Uterus (tissue), 4 donors: Measurements from ENCODE around the gene PXDC1. TPM values are rescaled to one million over a fixed set of nuclear protein-coding genes. Genes with fewer than 3 reads are reported as not detected.

ENCODE experiments used
- DNase-seq, 2 donors: peaks; one replicate each; pipeline ENCODE4 v3.0.0-alpha.2; 2019 to 2020
- H3K27ac ChIP-seq, 2 donors: fragments of 200-600 bp; sonication (generic); 1 replicate in 1 of 2; 2 replicates in 1 of 2; pipeline ENCODE4 v1.5.1; 2016 to 2018
- H3K27me3 ChIP-seq, 2 donors: fragments of 200-600 bp; sonication (generic); one replicate each; pipeline ENCODE4 v1.5.1; 2018 to 2019; ENCODE audit warnings: control low read depth in 1 of 2
- H3K36me3 ChIP-seq, 2 donors: fragments of 200-600 bp; sonication (generic); one replicate each; pipeline ENCODE4 v1.5.1; 2019; ENCODE audit warnings: control low read depth in 1 of 2
- H3K4me1 ChIP-seq, 2 donors: fragments of 200-600 bp; sonication (generic); one replicate each; pipeline ENCODE4 v1.5.1; 2018 to 2019; ENCODE audit warnings: control low read depth in 1 of 2
- H3K4me3 ChIP-seq, 2 donors: fragments of 200-600 bp; sonication (generic); 1 replicate in 1 of 2; 2 replicates in 1 of 2; pipeline ENCODE4 v1.5.1; 2018 to 2019; ENCODE audit warnings: mild to moderate bottlenecking in 1 of 2
- H3K9me3 ChIP-seq, 2 donors: fragments of 200-600 bp; sonication (generic); one replicate each; pipeline ENCODE4 v1.5.1; 2019; ENCODE audit warnings: control low read depth in 1 of 2
- CTCF ChIP-seq, 4 experiments: fragments of 200-600 bp in 2 of 4; fragments of 450-650 bp in 2 of 4; sonication (generic) in 2 of 4; IDR thresholded peaks; one replicate each; pipeline ENCODE4 v1.5.1; 2016 to 2019; ENCODE audit warnings: antibody characterized with exemption in 4 of 4, mild to moderate bottlenecking in 2 of 4, moderate library complexity in 1 of 4
- POLR2A ChIP-seq, 2 donors: fragments of 450-650 bp; IDR thresholded peaks; one replicate each; pipeline ENCODE4 v1.6.1; 2016; ENCODE audit warnings: antibody characterized with exemption in 2 of 2, mild to moderate bottlenecking in 1 of 2, moderate library complexity in 1 of 2
- intact Hi-C: fragments of 100-400 bp; cut with DNase I; formaldehyde crosslinking; loops from one replicate; pipeline ENCODE4 v1.15.1; 2023; ENCODE audit warnings: low total_unique reads
- total RNA-seq, 4 donors: library from RNA; depleted of rRNA in 3 of 4; stranded (reverse); fragments of >200 nt in 3 of 4; gene quantifications; one replicate each; pipeline versions ENCODE4 v1.1.0 to v1.2.4, GENCODE V29; 2014 to 2023
- donor health status: DM: yes; HTN: yes; CAD: no.

Gene PXDC1
- total RNA-seq, 4 donors from 2014 or later, result 15.6 to 42.4 (median 31.0) TPM

DNA sequence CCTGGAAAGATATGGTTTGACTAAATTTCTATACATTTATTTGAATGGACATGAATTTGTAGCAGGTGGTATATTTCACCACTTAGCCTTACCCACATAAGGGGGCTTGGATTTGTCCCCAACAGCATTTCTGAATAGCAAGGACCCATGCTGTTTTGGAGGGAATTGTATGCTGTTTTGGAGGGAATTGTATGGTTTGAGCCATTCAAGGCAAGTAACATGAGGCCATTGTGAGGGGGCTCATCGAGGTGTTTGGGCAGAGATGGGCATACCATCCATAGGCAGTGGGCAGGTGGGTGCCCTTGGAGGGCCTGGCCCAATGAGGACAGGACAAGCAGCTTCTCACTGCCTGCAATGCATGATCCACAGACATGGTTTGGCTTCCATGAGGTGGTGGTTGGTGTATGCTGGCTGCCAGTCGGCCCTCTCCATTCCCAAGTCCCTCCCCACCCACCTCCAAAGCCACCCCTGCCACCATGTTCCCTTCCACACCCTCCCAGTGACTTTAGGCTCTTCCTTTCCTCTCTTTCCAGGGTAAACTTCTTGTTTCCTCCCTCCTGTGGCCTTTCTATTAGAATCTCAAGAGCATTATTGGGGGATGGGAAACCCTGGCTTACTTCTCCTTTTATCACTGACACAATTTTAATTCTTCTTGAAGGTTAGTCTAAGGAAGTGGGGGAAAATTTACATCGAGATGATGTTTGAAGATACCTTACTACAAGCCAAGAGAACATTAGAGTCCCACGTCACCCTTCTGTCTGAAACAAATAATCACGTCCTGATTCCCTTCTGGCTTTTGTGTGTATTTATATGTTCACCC, 13.2 kb upstream of the PXDC1 start:
- Histone ChIP-seq H3K9me3 (no peaks in the 10 kb centered on the region), H3K27me3 (no peaks in the 10 kb centered on the region), H3K4me1 (no peaks in the 10 kb centered on the region), H3K4me3 (no peak overlapping the region), H3K27ac (no peak overlapping the region), H3K36me3 (no peaks in the 10 kb centered on the region)
- intact Hi-C loops, result no loop called here
- no peak for TF ChIP-seq CTCF (IDR thresholded peaks at IDR 0.05)
- TF ChIP-seq POLR2A (IDR thresholded peaks at IDR 0.05), result no peak
- no peak for DNase-seq

GRCh38 chr6:3762852-3763251, 11.3 kb upstream of the PXDC1 start:
- intact Hi-C loops, result no loop called here

DNA sequence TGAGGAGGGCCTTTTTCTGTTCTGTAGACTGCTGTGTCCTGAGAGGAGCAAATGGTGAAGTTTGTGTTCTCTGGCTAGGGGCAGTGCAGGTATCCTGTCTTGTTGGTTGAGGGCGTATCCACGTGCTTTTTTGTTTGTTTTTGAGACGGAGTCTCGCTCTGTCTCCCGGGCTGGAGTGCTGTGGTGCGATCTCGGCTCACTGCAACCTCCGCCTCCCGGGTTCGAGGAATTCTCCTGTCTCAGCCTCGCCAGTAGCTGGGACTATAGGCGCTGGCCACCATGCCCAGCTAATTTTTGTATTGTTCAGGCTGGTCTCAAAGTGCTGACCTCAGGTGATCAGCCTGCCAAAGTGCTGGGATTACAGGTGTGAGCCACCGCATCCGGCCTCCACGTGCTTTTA, 10.8 kb upstream of the PXDC1 start:
- no peak for DNase-seq

More at GRCh38 chr6:3762852-3763251, 11.3 kb upstream of the PXDC1 start:
- H3K27ac ChIP-seq, result no peak overlapping the region
- H3K9me3 ChIP-seq, result no peaks in the 10 kb centered on the region
- H3K4me1 ChIP-seq, result peaks cover 0 to 8% of the 10 kb centered on the region in 2 donors
- no peaks in the 10 kb centered on the region for H3K36me3 ChIP-seq
- TF ChIP-seq POLR2A (IDR thresholded peaks at IDR 0.05) (no peak), CTCF (IDR thresholded peaks at IDR 0.05) (no peak)
- H3K4me3 ChIP-seq, result no peak overlapping the region
- no peak for DNase-seq
- no peaks in the 10 kb centered on the region for H3K27me3 ChIP-seq

GRCh38 chr6:3761989-3762270, 10.4 kb upstream of the PXDC1 start:
- Histone ChIP-seq H3K27me3 (no peaks in the 10 kb centered on the region), H3K27ac (no peak overlapping the region), H3K9me3 (no peaks in the 10 kb centered on the region), H3K4me1 (peaks cover 0 to 8% of the 10 kb centered on the region in 2 donors), H3K4me3 (no peak overlapping the region), H3K36me3 (no peaks in the 10 kb centered on the region)
- intact Hi-C loops, result no loop called here
- TF ChIP-seq CTCF (IDR thresholded peaks at IDR 0.05) (no peak), POLR2A (IDR thresholded peaks at IDR 0.05) (no peak)
- no peak for DNase-seq

More for the DNA sequence above, 10.8 kb upstream of the PXDC1 start:
- Histone ChIP-seq H3K4me3 (no peak overlapping the region), H3K4me1 (peaks cover 0 to 8% of the 10 kb centered on the region in 2 donors), H3K27ac (no peak overlapping the region), H3K9me3 (no peaks in the 10 kb centered on the region), H3K36me3 (no peaks in the 10 kb centered on the region), H3K27me3 (no peaks in the 10 kb centered on the region)
- intact Hi-C loops, result no loop called here
- TF ChIP-seq CTCF (IDR thresholded peaks at IDR 0.05) (no peak), POLR2A (IDR thresholded peaks at IDR 0.05) (no peak)

GRCh38 chr6:3759646-3760232, 8.2 kb upstream of the PXDC1 start:
- no peaks in the 10 kb centered on the region for H3K36me3 ChIP-seq
- H3K4me1 ChIP-seq, result peaks cover 0 to 8% of the 10 kb centered on the region in 2 donors
- DNase-seq, result no peak
- no peaks in the 10 kb centered on the region for H3K9me3 ChIP-seq
- peak overlapping the region in 1 of 2 donors; percentile 63 for H3K27ac ChIP-seq
- intact Hi-C loops, result no loop called here
- TF ChIP-seq CTCF (IDR thresholded peaks at IDR 0.05) (no peak), POLR2A (IDR thresholded peaks at IDR 0.05) (no peak)
- no peaks in the 10 kb centered on the region for H3K27me3 ChIP-seq
- no peak overlapping the region for H3K4me3 ChIP-seq
